HG03159 (cell line): ENCODE measurements around the gene LSG1.
A peak's percentile ranks its signal among the peaks of the same experiment; 100 is the strongest.

ENCODE experiments used
- ATAC-seq: cut with Tn5 transposase; IDR thresholded peaks from one replicate; pipeline ENCODE4 v1.9.1; 2021; ENCODE audit warnings: mild to moderate bottlenecking, moderate library complexity; ENCODE audit not compliant: unreplicated experiment

Gene LSG1

GRCh38 chr3:194687638-194688199 is 15.7 kb upstream of the LSG1 start:
- ATAC-seq = peak; percentile 39

DNA sequence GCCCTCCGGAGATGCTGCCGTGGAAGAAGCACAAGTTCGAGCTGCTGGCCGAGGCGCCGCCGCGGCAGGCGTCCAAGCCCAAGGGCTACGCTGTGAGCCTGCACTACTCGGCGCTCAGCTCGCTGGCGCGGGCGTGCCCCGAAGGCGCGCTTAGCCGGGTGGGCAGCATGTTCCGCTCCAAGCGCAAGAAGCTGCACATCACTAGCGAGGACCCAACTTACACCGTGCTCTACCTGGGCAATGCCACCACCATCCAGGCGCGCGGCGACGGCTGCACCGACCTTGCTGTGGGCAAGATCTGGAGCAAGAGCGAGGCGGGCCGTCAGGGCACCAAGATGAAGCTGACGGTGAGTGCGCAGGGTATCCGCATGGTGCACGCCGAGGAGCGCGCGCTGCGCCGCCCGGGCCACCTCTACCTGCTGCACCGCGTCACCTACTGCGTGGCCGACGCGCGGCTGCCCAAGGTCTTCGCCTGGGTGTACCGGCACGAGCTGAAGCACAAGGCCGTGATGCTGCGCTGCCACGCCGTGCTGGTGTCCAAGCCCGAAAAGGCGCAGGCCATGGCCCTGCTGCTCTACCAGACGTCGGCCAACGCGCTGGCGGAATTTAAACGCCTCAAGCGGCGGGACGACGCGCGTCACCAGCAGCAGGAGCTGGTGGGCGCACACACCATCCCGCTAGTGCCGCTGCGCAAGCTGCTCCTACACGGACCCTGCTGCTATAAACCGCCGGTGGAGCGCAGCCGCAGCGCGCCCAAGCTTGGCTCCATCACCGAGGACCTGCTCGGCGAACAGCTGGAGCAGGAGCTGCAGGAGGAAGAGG is 15.0 kb upstream of the LSG1 start:
- ATAC-seq = peak; percentile 0

- ATAC-seq = no peak
Observed at GRCh38 chr3:194686414-194686815, 14.4 kb upstream of the LSG1 start.

GRCh38 chr3:194685718-194686413 is 13.9 kb upstream of the LSG1 start, which contains the start of gene FAM43A:
TSS of gene FAM43A (plus strand) at chr3:194685883. CDS start at chr3:194686827, 944 bp downstream.
- peak; percentile 34 for ATAC-seq

DNA sequence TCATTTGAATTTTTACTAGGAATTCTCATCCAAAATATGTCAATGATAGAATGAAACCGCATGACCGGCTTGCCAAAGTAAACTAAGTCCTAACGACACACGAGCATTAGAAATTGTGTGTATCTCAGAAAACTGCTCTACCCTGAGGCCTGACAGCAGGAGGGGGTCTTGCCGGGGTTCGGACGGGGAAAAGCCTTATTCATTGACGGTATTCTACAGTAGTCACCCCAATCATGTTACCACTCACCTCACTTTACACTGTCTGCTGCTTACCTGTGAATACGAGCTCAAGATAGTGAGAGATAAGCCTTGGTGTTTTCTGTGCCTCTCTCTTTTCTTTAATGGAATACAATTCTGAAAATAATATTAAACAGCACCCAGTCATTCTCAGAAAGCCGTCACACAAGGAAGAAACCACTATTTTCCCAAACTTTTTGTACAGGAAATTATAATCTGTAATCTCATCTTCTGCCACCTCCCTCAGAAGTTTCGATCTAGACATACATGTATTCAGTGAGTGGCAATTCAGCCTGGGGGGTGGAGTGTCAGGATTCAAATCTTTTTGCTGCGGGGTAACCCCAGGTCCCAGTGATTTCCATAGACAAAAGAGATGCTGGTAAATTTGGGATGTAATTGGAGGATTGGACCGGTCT is 13.2 kb upstream of the LSG1 start:
- ATAC-seq = no peak

- ATAC-seq = no peak
Observed at GRCh38 chr3:194683380-194683779, 11.4 kb upstream of the LSG1 start.

GRCh38 chr3:194682694-194683310 is 10.8 kb upstream of the LSG1 start:
- peak; percentile 51 for ATAC-seq

DNA sequence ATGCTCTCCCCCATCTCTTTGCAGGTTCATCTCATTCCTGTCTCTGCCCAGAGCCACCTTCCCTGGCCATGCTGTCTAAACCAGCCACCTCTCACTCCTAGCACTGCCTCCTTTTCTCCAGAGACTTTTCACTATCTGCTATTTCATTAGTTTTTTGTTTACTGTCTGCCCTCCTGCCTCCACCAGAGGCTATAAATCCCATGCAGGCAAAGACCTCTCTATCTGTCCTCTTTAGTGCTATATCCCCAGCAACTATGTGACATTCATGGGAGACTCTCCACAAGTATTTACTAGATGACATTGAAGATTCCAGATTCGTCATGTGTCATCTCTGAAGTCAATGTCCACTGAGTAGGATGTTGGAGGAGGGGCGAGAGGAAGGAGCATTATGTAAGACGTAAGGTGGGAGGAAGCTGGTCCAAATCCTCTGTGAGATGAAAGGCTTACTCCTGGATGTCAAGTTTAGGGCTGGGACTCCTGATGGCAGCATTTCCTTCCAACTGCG is 10.2 kb upstream of the LSG1 start:
- ATAC-seq = no peak

- no peak for ATAC-seq
Observed at GRCh38 chr3:194680888-194681615, 9.1 kb upstream of the LSG1 start.

DNA sequence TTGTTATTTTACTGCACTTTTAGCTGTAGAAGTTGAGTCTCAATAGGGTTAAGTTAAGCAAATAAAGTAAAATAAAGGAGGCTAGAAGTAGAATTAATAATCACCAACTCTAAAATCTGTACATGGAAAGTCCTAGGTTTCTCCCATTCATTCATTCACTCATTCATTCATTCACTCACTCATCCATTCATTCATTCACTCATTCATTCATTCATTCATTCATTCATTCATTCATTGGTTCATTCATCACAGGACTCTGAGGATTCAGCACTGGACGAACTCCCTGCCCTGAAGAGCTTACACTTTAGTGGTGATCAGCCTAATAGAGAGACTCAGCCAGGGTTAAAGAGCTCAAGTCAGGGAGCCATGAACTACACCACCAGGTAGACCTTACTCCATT is 4.5 kb upstream of the LSG1 start:
- no peak for ATAC-seq

- ATAC-seq = no peak
Observed at GRCh38 chr3:194675680-194676079, 3.7 kb upstream of the LSG1 start.

DNA sequence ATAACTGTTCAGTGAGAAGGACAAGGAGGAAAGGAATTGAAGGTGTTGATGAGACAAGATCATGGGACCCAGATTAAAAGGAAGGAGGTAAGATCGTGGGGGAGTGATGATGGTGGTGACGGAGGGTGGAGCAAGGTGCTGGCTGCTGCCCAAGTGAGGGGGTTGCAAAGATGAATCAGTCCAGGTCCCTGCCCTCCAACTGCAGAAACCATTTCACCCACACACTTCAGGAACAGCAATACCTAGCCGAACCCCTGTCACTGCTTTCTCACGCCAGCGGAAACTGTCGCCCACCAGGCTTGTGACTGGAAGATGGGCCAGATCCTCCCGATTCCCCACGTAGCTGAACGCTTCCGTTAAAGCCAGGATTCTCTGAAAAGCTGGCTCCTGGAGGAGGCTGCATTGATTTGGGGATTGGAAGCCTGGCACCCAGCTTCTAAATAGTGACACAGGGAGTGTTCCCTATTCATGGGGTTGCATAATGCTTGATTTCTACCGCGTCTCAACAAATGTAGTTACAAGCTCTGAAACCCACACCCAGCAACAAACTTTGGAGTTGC is 3.2 kb upstream of the LSG1 start:
- ATAC-seq = no peak

DNA sequence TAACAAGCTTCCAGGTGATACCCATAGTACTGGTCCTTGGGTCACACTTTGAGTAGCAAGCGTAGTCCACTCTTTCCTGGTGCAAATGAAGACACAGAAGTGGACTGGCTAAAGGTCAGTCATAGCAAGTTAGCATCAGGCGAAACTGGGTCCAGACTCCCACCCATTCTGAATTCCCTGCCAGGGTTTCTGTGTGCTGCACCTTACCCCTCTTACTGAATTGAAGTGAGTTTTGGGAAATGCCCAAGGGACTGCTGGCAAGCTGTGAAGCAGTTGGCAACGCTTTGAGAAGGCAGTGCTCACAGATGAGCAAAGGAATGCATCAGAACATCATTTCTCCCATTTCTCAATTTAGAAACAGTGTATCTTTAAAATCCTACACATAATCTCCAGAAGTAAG is 1.8 kb upstream of the LSG1 start:
- no peak for ATAC-seq

GRCh38 chr3:194672876-194673275 is 885 bp upstream of the LSG1 start:
- ATAC-seq = no peak

GRCh38 chr3:194671511-194671899 is 486 bp downstream of the LSG1 start:
- no peak for ATAC-seq

DNA sequence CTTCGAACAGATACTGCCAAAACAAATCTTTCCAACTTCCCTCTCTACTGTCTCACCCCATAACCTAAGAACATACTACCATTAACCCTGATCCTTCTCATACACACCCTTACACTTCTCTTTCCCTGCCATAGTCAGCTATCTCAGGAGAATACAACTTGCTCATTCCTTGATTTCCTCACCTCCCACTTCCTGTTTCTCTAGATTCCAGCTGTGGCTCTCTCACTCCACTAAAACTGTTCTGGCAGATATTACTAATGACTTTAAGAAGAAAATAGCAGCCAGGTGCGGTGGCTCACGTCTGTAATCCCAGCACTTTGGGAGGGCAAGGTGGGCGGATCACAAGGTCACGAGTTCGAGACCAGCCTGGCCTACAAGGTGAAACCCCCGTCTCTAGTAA is 4.6 kb downstream of the LSG1 start:
- ATAC-seq = no peak

DNA sequence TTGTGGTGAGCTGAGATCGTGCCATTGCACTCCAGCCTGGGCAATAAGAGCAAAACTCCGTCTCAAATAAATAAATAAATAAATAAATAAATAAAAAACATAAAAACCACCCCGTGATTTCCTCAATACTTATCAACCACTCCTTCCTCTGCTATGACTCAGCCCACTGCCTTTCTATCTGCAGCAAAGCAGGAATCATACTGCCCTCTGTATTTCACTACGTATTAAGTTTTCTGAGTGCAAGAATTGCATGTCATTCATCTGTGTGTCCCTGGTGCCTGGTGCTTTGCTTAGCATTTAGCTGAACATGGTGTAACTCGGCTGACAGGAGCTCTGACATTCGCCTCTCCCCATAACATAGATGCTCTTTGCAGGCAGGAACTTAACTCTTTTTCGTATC is 7.1 kb downstream of the LSG1 start:
- ATAC-seq = no peak

- ATAC-seq = no peak
Observed at GRCh38 chr3:194661946-194662345, 10.0 kb downstream of the LSG1 start.

GRCh38 chr3:194661374-194661773 is 10.6 kb downstream of the LSG1 start:
- ATAC-seq = no peak

DNA sequence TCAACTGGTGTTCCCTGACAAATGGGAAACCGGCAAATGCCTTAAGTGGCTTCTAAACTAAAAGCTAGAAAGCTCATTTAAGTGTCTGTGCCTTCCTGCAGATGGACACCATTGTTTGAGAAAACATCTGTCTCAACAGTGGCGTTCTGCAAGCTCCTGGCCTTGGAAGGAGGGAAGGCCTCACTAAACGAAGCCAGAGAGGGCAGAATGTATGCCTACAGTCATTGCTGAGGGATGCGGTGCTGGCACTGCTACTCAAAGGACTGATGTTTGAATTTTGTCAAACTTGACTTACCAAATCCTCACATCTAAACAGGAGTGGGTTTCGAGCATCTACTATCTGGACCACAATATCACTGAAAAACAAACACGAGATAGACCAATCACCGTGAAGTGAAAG is 12.2 kb downstream of the LSG1 start:
- no peak for ATAC-seq
